ENCODE results near the gene ADAMTSL2. TPM values are rescaled to one million over a fixed set of nuclear protein-coding genes. Genes with fewer than 3 reads are reported as not detected.

Gene ADAMTSL2
- total and polyA plus RNA-seq, 2 of the 13 experiments (the other 11 are each of a cell fraction or from before 2014, with no cell fraction given), result 1.9 to 3.8 TPM

GRCh38 chr9:133569891-133570690 lies 35.6 kb downstream of the ADAMTSL2 start:
- Histone ChIP-seq H2AFZ (ENCODE audit: low read length) (no peak overlapping the region), H3K27me3 (ENCODE audit: control insufficient read depth in 1 of 2, insufficient read depth in 2 of 2, low read length in 2 of 2) (no peaks in the 10 kb centered on the region; a peak in 1 of 5 replicates), H3K9me3 (ENCODE audit: low read length) (no peaks in the 10 kb centered on the region), H3K4me3 (replicated peaks in 1 of 3; ENCODE audit: insufficient read depth in 1 of 3, low read depth in 2 of 3, low read length in 3 of 3) (no peak overlapping the region), H3K27ac (ENCODE audit: extremely low read length, insufficient read depth, low read length) (no peak overlapping the region), H3K9ac (ENCODE audit: insufficient read depth, low read depth, low read length) (no peak overlapping the region), H3K36me3 (replicated peaks in 1 of 2; ENCODE audit: control insufficient read depth in 1 of 2, insufficient read depth in 2 of 2, low read length in 2 of 2) (no peaks in the 10 kb centered on the region), H3K4me2 (ENCODE audit: low read depth, low read length) (no peak overlapping the region), H4K20me1 (ENCODE audit: insufficient read depth, low read length) (no peaks in the 10 kb centered on the region), H3K79me2 (ENCODE audit: insufficient read depth, low read length) (no peaks in the 10 kb centered on the region), H3K4me1 (ENCODE audit: insufficient read depth, low read length) (no peaks in the 10 kb centered on the region)
- BruUV-seq (replicated peaks), result no TSS peak
- WGBS (ENCODE audit: low lambda C conversion rate), result 75% methylated on average over 23 of the region's 36 CpGs
- intact Hi-C loops (cut with micrococcal nuclease; ENCODE audit: unreplicated experiment), result no loop called here
- CTCF ChIA-PET (ENCODE audit: low intra/inter-chr PET ratio, low total read pairs), result no interaction called here
- ATAC-seq (no peak), FAIRE-seq (no peak), DNase-seq (ENCODE audit: low spot score) (no peak)
- in situ Hi-C loops (cut with HindIII; ENCODE audit: extremely low pct_ligation_motif_present, low pct_unique_long_range_greater_than_20kb), result no loop called here
- POLR2A ChIA-PET, result no interaction called here
- no peak for TF ChIP-seq ZSCAN30 (CRISPR knock-in tag; IDR thresholded peaks at IDR 0.05)
- no peak for TF ChIP-seq TBX2 (CRISPR knock-in tag; IDR thresholded peaks at IDR 0.05; ENCODE audit: borderline replicate concordance)
- TF ChIP-seq ISX (CRISPR knock-in tag; conservative IDR thresholded peaks at IDR 0.05), result no peak
- no peak for TF ChIP-seq NFE2L2 (IDR thresholded peaks at IDR 0.05; ENCODE audit: low read length)
- TF ChIP-seq TFAP4 (IDR thresholded peaks at IDR 0.05; ENCODE audit: borderline replicate concordance, low read depth), result no peak
- TF ChIP-seq ZNF576 (CRISPR knock-in tag; IDR thresholded peaks at IDR 0.05), result no peak
- no peak for TF ChIP-seq ZBTB39 (CRISPR knock-in tag; IDR thresholded peaks at IDR 0.05)
- TF ChIP-seq ZNF713 (CRISPR knock-in tag; IDR thresholded peaks at IDR 0.05), result no peak
- no peak for TF ChIP-seq SMAD1 (CRISPR knock-in tag; IDR thresholded peaks at IDR 0.05; ENCODE audit: borderline replicate concordance, low read depth)
- TF ChIP-seq SPEN (CRISPR knock-in tag; IDR thresholded peaks at IDR 0.05; ENCODE audit: low read depth), result no peak
- no peak for TF ChIP-seq ATF2 (CRISPR knock-in tag; IDR thresholded peaks at IDR 0.05)
- TF ChIP-seq ZNF75D (CRISPR knock-in tag; IDR thresholded peaks at IDR 0.05; ENCODE audit: borderline replicate concordance), result no peak
